Stomach (tissue), 9 donors: ENCODE data around the gene CSTF1. TPM values are rescaled to one million over a fixed set of nuclear protein-coding genes. Genes with fewer than 3 reads are reported as not detected.

Source experiments
- DNase-seq, 2 donors: peaks; one replicate each; pipeline versions ENCODE4 v3.0.0 to v3.0.0-alpha.2; 2013 to 2019
- H3K27ac ChIP-seq, 5 donors: fragments of 200-600 bp in 4 of 5; sonication (generic) in 4 of 5; one replicate each; pipeline ENCODE4 v1.5.1; 2013 to 2019; ENCODE audit warnings: mild to moderate bottlenecking in 1 of 5, moderate library complexity in 1 of 5
- H3K27me3 ChIP-seq, 3 donors: fragments of 200-600 bp; sonication (generic); one replicate each; pipeline ENCODE4 v1.5.1; 2017 to 2019; ENCODE audit warnings: mixed run types in 1 of 3
- H3K36me3 ChIP-seq, 4 donors: fragments of 200-600 bp; sonication (generic); 1 replicate in 3 of 4; 2 replicates in 1 of 4; pipeline ENCODE4 v1.5.1; 2016 to 2019
- H3K4me1 ChIP-seq, 4 donors: fragments of 200-600 bp; sonication (generic); one replicate each; pipeline ENCODE4 v1.5.1; 2016 to 2019
- H3K4me3 ChIP-seq, 4 donors: fragments of 200-600 bp; sonication (generic) in 3 of 4; one replicate each; pipeline ENCODE4 v1.5.1; 2016 to 2019; ENCODE audit warnings: mild to moderate bottlenecking in 1 of 4
- H3K9me3 ChIP-seq, 4 donors: fragments of 200-600 bp; sonication (generic); one replicate each; pipeline ENCODE4 v1.5.1; 2016 to 2019
- CTCF ChIP-seq, 7 experiments: fragments of 450-650 bp in 4 of 7; fragments of 200-600 bp in 3 of 7; sonication (generic) in 3 of 7; IDR thresholded peaks; one replicate each; pipeline ENCODE4 v1.5.1; 2016 to 2019; ENCODE audit warnings: antibody characterized with exemption in 7 of 7, control low read depth in 2 of 7, mild to moderate bottlenecking in 1 of 7
- EP300 ChIP-seq: sonication (generic); formaldehyde crosslinking; IDR thresholded peaks from one replicate; pipeline ENCODE4 v1.6.1; 2017; ENCODE audit warnings: antibody characterized with exemption
- POLR2A ChIP-seq, 4 donors: fragments of 450-650 bp; IDR thresholded peaks; one replicate each; pipeline ENCODE4 v1.6.1; 2016; ENCODE audit warnings: antibody characterized with exemption in 4 of 4, control low read depth in 2 of 4, mild to moderate bottlenecking in 1 of 4, moderate library complexity in 1 of 4
- POLR2AphosphoS5 ChIP-seq, 3 donors: sonication (generic); formaldehyde crosslinking; IDR thresholded peaks; one replicate each; pipeline ENCODE4 v1.6.1; 2016; ENCODE audit warnings: antibody characterized with exemption in 3 of 3
- WGBS, 5 donors: extraction: QIAGEN DNeasy Blood & Tissue Kit in 3 of 5; methylation state at CpG; one replicate each; pipeline versions ENCODE4 v1.1.5 to v1.1.7; 2013 to 2018; 5-methylcytosine and 5-hydroxymethylcytosine counted together
- intact Hi-C: fragments of 100-400 bp; cut with DNase I; formaldehyde crosslinking; loops from one replicate; pipeline ENCODE4 v1.15.1; 2023; ENCODE audit warnings: low total_unique reads
- polyA plus RNA-seq, 3 donors: library from polyadenylated mRNA; stranded (reverse); fragments of 200-250 nt; gene quantifications; one replicate each; pipeline ENCODE4 v1.2.3, GENCODE V29; 2013
- total RNA-seq, 5 donors: library from RNA; depleted of rRNA; stranded (reverse); fragments of >200 nt; gene quantifications; one replicate each; pipeline versions ENCODE4 v1.1.0 to v1.2.3, GENCODE V29; 2014 to 2016
- donor health status: healthy with polysubstance abuse.
- donor health status: Bipolar disorder and iron deficiency.
- donor health status: healthy.

Gene CSTF1
- total and polyA plus RNA-seq, 8 donors, result 7.1 to 86.2 (median 17.1) TPM

- H3K27me3 ChIP-seq, result peaks cover 0 to 19% (median 0%) of the 10 kb centered on the region in 3 donors
- no peaks in the 10 kb centered on the region for H3K36me3 ChIP-seq
- peak in 1 of 2 donors; percentile 73 for DNase-seq
- intact Hi-C loops, result no loop called here
- H3K9me3 ChIP-seq, result no peaks in the 10 kb centered on the region
- WGBS, 5 donors, result 47 to 63% (median 58%) methylated on average over 27 of the region's 27 CpGs
- H3K4me1 ChIP-seq, result peaks cover 0 to 22% (median 7%) of the 10 kb centered on the region in 4 donors
- no peak for TF ChIP-seq POLR2A (IDR thresholded peaks at IDR 0.05)
- TF ChIP-seq CTCF (IDR thresholded peaks at IDR 0.05), result no peak
- TF ChIP-seq POLR2AphosphoS5 (IDR thresholded peaks at IDR 0.05), result no peak
- no peak for TF ChIP-seq EP300
- peak overlapping the region in 2 of 5 donors; percentile 26 to 31 for H3K27ac ChIP-seq
- no peak overlapping the region for H3K4me3 ChIP-seq
Observed at GRCh38 chr20:56443654-56444540, 51.5 kb downstream of the CSTF1 start.

- H3K36me3 ChIP-seq, result no peaks in the 10 kb centered on the region
- H3K4me3 ChIP-seq, result no peak overlapping the region
- no peak for DNase-seq
- no peak for TF ChIP-seq CTCF (IDR thresholded peaks at IDR 0.05)
- TF ChIP-seq POLR2A (IDR thresholded peaks at IDR 0.05), result no peak
- TF ChIP-seq POLR2AphosphoS5 (IDR thresholded peaks at IDR 0.05), result no peak
- no peak overlapping the region for H3K27ac ChIP-seq
- peaks cover 0 to 10% (median 2%) of the 10 kb centered on the region in 4 donors for H3K4me1 ChIP-seq
- no peaks in the 10 kb centered on the region for H3K9me3 ChIP-seq
- WGBS, 5 donors, result 80 to 96% (median 90%) methylated on average over 3 of the region's 3 CpGs
- intact Hi-C loops, result no loop called here
- H3K27me3 ChIP-seq, result peaks cover 0 to 19% (median 0%) of the 10 kb centered on the region in 3 donors
Observed at GRCh38 chr20:56445130-56445529, 52.7 kb downstream of the CSTF1 start.

GRCh38 chr20:56445540-56445939, 53.1 kb downstream of the CSTF1 start:
- no peaks in the 10 kb centered on the region for H3K36me3 ChIP-seq
- H3K4me1 ChIP-seq, result peaks cover 0 to 6% (median under 1%) of the 10 kb centered on the region in 4 donors
- intact Hi-C loops, result no loop called here
- H3K27ac ChIP-seq, result no peak overlapping the region
- H3K9me3 ChIP-seq, result no peaks in the 10 kb centered on the region
- WGBS, 5 donors, result 82 to 93% (median 91%) methylated on average over 16 of the region's 16 CpGs
- DNase-seq, result no peak
- H3K4me3 ChIP-seq, result no peak overlapping the region
- H3K27me3 ChIP-seq, result peaks cover 0 to 19% (median 0%) of the 10 kb centered on the region in 3 donors
- TF ChIP-seq POLR2A (IDR thresholded peaks at IDR 0.05), result no peak
- no peak for TF ChIP-seq EP300
- no peak for TF ChIP-seq POLR2AphosphoS5 (IDR thresholded peaks at IDR 0.05)
- TF ChIP-seq CTCF (IDR thresholded peaks at IDR 0.05), result no peak

GRCh38 chr20:56447227-56447626, 54.8 kb downstream of the CSTF1 start:
- Histone ChIP-seq H3K36me3 (no peaks in the 10 kb centered on the region), H3K27me3 (peaks cover 0 to 19% (median 0%) of the 10 kb centered on the region in 3 donors), H3K27ac (no peak overlapping the region), H3K9me3 (no peaks in the 10 kb centered on the region), H3K4me1 (no peaks in the 10 kb centered on the region), H3K4me3 (no peak overlapping the region)
- TF ChIP-seq POLR2A (IDR thresholded peaks at IDR 0.05) (no peak), CTCF (IDR thresholded peaks at IDR 0.05) (no peak), POLR2AphosphoS5 (IDR thresholded peaks at IDR 0.05) (no peak), EP300 (no peak)
- no peak for DNase-seq
- intact Hi-C loops, result no loop called here
